DMS 273 (cell line): ENCODE results near the gene KANK2.
"Not testable (repeated sequence)": the region's sequence is repeated elsewhere in the genome, so short reads cannot be mapped to it uniquely, and the experiment has no call there.

Experiments
- DNase-seq: peaks from one replicate; lab custom pipeline; 2025; ENCODE audit not compliant: unreplicated experiment; lab: John Stamatoyannopoulos, UW

The KANK2 gene

DNA sequence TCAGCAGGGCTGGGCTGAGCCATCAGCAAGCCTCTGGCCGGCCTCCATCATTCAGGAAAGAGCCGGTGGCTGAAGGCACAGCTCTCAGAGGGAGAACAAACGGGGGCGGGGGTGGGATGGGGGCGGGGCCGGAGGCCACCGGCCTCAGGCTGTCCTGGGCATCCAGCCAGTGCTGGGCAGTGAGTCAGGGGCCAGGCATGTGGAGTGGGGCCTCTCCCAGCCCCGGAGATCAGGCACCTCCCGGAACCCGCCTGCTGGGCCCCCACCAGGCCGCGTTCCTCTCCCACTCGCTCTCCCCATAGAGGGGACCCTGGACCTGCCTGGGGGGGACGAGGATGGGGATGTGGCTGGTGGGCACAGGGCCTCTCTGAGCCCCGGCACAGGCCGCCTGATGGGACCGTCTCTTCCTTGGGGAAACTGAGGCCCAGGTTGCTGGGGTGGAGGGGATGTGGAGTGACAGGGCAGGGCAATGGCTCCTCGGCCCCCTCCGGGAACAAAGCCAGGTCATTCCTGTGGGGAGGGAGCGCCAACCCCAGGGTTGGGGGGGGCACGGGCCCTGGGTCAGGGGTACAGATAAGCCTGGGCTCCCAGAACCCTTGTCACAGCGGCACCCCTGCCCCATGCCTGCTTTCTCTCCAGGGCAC, 54.7 kb downstream of the KANK2 start:
- peak; percentile 80 for DNase-seq

DNA sequence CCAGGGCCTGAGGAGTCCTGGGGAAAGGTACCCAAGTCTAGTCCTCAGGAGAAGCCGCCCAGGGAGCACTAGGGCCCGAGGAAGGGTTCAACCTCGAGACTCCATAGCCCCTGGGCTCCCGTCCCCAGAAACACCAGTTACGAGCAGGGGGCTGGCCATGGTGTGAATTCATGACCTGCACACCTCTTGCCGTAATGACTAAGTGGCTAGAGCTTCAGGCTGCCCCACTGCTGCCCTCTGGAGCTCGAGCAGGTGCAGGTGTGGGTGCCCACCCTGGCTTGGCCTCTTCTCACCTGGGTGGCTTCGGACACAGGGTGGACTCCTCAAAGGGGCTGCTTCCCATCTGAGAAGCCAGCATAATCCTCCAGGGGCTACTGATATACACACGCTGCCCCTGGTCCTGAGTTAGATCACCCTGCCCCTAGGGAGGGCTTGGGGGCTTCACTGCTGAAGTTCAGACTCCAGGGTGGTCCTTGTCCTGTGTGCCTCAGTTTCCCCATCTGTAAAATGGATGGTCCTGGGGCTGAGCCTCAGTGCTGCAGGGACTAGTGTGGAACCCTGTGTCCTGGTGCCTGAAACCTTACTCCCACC, 55.3 kb downstream of the KANK2 start:
- DNase-seq: no peak

DNA sequence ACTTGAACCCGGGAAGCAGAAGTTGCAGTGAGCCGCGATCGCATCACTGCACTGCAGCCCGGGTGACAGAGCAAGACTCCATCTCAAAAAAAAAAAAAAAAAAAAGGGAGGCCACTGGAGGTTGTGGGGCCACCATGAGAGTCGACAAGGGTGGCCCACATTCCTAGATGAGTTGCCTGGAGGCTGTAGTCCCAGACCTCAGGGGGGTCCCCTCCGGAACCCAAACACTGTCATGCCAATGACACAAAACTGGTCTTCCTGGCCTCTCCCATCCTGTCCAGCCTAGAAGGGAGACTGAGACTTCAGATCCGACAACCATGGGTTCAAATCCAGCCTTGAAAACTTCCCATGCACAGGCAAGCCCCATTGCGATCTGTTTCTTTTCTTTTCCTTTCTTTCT, 56.4 kb downstream of the KANK2 start:
- DNase-seq: no peak

DNA sequence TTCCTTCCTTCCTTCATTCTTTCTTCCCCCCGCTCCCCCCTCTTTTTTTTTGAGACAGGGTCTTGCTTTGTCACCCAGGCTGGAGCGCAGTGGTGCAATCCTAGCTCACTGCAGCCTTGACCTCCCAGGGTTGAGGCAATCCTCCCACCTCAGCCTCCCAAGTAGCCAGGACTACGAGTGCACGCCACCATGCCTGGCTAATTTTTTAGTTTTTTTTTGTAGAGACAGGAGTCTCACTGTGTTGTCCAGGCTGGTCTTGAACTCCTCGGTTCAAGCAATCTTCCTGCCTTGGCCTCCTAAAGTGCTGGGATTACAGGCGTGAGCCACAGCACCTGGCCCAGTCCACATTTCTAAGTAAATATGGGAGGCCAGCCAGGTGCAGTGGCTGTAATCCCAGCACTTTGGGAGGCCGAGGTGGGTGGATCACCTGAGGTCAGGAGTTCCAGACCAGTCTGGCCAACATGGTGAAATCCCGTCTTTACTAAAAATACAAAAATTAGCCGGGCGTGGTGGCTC, 57.3 kb downstream of the KANK2 start:
- not testable (repeated sequence) for DNase-seq

DNA sequence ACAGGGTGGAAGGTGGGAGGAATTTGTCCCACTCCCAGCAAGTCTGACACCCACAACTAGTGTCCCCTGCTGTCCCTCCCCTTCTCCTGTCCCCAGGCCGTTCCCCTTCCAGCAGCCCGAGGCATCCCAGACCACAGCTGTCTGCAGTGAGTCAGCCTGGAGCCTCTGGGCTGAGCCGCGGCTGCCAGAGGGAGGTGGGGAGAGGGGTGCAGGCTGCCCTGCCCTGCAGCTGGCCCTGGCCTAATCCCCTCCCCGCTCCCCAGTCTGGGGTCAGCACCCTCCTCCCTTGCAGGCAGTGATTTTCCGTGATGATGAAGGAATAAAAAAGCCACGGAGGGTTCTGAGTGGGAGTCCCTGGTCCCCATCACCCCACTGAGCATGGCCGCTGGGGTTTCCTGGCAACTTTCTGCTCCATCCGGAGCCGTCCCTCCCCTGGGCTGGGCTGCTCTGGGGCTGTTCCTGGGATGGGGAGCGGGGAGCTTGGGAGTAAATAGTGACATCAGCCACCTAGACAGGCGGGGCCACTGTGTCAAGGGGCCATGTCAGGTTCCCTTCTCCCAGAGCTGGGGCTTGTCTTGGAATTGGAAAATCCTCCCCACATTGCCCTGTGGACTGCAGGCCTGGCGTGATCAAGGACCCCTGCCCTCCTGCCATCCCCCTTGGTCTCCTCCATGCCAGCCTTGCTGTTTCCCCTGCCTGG, 58.6 kb downstream of the KANK2 start:
- peak; percentile 80 for DNase-seq

DNA sequence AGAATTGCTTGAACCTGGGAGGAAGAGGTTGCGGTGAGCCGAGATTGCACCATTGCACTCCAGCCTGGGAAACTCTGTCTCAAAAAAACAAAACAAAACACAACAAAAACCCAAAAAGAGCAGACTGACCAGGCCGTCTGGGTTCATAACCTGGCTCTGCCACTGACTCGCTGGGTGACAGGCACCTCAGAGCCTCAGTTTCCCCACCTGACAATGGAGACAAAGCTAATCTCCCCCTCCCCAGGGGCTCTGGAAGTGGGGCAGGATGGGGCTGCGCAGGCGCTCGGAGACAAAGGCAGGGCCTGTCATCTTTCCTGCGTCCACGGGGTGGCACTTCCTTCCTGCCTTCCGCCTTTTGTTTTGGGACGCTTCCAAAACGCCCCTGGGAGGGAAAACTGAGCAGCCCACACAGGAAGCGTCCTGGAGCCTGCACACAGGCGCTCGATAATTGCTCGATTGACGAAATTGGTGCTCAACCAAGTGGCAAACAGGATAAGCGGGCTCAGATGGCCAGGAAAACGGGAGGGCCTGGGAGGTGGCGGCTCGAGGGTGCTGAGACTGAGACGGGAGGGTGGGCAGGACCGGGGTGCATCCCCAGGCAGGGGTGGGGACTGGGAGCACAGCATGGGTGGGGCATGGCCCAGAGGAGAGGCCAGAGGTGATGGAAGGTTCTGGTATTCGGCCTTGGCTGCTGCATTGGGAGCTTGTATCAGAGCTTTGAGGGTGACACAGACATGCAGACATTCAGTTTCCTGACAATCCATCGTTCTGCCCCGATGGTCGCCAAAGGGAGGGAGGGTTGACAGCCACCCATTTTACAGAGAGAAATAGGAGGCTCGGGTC, 59.6 kb downstream of the KANK2 start:
- DNase-seq: peak; percentile 95

DNA sequence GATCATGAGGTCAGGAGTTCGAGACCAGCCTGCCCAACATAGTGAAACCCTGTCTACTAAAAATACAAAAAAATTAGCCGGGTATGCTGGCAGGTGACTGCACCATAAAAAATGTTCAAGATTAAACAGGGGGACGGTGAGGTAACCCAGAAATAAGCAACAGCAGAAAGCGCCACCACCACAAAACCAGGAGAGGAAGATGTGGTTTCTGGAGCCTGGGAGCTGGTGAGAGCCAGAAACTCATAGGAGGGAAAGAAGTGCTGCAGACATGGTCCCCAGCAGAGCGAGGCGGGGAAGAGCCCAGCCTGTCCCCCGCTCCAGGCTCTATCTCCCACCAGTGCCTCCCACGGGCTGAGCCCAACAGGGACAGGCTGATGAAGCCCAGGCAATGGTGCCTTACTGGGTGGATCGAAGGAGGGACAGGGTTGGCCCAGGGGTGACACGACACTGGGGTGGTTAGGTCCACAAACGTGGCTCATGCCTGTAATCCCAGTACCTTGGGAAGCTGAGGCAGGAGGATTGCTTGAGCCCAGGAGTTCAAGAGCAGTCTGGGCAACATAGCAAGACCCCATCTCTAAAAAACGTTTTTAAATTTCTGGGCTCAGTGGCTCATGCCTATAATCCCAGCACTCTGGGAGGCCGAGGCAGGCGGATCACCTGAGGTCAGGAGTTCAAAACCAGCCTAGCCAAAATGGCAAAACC, 60.8 kb downstream of the KANK2 start:
- DNase-seq: no peak

DNA sequence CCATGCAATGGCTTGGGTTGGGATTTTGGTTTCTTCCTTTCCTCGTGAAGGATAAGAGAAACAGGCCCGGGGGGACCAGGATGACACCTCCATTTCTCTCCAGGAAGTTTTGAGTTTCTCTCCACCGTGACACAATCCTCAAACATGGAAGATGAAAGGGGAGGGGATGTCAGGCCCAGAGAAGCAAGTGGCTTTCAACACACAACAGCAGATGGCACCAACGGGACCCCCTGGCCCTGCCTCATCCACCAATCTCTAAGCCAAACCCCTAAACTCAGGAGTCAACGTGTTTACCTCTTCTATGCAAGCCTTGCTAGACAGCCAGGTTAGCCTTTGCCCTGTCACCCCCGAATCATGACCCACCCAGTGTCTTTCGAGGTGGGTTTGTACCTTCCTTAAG, 65.9 kb downstream of the KANK2 start:
- no peak for DNase-seq

DNA sequence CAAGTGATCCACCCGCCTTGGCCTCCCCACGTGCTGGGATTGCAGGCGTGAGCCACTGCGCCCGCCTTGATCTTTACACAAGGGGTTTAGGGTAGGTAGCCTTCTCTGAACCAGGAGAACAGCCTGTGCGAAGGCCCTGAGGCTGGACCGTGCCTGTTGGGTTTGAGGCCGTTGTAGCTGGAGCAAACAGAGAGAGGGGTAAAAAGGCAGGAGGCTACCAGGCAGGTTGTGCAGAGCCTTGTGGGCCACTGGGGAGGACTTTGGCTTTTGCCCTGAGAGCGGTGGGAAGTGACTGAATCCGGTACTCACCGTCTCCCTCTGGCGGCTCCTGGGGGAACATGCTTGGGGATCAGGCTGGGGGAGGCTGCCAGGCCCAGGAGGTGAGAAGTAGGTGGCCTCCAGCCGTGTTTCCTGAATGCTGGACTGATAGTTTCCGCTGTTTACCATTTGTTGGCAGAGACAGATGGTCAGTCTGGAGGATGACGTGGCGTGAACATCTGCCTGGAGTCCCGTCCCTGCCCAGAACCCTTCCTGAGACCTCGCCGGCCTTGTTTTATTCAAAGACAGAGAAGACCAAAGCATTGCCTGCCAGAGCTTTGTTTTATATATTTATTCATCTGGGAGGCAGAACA, 66.4 kb downstream of the KANK2 start:
- DNase-seq: peak; percentile 91

DNA sequence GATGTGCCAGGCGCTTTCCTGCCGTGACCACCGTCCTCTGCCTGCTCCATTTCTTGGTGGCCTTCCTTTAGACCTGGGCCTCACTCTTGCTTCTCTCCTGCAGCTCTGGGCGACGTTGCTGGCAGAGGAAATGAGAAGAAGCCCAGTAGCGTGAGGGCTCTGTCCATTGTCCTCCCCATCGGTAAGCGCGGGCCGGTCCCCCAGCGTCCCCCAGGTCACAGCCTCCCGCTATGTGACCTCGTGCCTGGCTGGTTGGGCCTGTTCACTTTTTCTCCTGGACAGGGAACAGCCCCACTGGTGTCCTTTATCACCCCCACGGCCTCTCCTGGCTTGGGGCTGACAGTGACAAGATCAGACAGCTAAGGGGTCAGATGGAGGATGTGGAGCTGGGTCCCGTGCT, 69.4 kb downstream of the KANK2 start:
- DNase-seq: no peak

DNA sequence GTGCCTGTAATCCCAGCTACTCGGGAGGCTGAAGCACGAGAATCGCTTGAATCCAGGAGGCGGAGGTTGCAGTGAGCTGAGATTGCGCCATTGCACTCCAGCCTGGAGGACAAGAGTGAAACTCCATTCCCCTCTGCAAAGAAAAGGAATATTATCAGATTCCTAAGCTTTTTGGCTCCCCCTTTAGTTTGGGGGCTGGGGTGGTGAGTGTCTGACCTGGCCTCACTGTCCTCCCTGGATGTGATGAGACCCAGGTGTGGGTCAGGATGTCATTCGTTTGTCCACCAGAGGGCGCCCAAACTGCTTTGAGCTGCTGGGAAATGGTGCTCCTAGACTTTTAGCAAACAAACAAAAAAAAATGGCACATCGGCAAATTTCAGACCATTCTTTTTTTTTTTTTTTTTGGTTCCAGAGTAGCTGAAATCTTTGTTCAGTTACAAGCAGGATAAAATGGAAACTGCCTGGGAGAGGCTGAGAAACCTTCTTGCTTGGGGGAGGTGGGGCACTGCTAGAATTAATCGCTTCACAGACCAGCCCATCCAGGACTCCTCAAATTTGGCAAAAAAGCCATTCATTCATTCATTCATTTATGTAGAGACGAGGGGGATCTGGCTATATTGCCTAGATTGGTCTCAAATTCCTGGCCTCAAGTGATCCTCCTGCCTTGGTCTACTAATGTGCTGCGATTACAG, 71.2 kb downstream of the KANK2 start:
- peak; percentile 85 for DNase-seq

DNA sequence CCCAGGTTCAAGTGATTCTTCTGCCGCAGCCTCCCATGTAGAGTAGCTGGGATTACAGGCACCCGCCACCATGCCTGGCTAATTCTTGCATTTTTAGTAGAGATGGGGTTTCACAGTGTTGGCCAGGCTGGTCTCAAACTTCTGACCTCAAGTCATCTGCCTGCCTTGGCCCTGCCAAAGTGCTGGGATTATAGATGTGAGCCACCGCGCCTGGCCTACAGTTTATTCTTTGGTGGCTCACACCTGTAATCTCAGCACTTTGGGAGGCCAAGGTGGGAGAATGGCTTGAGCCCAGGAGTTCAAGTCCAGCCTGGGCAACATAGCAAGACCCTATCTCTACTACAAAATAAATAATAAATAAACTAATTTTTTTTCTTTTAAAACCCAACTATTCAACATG, 73.2 kb downstream of the KANK2 start:
- not testable (repeated sequence) for DNase-seq

DNA sequence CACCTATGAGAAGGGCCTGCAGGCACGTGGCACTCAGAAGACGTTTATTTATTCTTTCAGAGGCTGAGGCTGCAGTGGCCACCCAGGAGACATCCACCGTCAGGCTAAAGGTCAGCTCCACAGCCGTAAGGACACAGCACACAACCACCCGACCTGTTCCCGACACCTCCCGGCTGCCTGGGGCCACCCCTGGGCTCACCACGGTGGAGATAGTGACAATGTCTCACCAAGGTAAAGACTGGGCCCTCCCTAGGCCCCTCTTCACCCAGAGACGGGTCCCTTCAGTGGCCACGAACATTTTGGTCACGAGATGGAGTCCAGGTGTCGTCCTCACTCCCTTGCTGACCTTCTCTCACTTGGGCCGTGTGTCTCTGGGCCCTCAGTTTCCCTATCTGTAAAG, 74.2 kb downstream of the KANK2 start:
- no peak for DNase-seq

DNA sequence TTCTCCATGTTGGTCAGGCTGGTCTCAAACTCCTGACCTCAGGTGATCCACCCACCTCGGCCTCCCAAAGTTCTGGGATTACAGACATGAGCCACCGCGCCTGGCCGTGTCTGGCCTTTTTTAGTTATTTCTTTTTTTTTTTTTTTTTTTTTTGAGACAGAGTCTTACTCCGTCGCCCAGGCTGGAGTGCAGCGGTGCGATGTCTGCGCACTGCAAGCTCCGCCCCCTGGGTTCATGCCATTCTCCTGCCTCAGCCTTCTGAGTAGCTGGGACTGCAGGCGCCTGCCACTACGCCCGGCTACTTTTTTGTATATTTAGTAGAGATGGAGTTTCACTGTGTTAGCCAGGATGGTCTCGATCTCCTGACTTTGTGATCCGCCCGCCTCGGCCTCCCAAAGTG, 75.4 kb downstream of the KANK2 start:
- not testable (repeated sequence) for DNase-seq

DNA sequence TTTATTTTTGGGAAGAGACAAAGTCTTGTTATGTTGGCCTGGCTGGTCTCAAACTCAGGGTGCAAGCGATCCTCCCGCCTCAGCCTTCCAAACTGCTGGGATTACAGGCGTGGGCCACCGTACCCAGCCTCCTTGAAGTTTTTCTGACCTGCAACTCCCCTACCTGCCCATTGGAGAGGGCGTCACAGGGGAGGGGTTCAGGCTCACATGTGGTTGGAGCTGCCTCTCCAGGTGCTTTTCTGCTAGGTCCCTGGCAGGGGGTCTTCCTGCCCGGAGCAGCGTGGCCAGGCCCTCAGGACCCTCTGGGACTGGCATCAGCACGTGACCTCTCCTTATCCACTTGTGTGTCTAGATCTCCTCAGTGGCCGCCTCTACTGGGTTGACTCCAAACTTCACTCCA, 80.8 kb downstream of the KANK2 start:
- no peak for DNase-seq

DNA sequence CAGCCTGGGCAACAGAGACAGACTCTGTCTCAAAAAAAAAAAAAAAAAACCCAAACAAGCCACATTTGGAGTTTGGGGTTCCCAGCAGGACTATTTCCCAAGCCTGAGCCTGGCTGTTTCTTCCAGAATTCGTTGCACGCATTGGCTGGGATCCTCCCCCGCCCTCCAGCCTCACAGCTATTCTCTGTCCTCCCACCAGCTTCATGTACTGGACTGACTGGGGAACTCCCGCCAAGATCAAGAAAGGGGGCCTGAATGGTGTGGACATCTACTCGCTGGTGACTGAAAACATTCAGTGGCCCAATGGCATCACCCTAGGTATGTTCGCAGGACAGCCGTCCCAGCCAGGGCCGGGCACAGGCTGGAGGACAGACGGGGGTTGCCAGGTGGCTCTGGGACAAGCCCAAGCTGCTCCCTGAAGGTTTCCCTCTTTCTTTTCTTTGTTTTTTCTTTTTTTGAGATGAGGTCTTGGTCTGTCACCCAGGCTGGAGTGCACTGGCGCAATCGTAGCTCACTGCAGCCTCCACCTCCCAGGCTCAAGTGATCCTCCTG, 81.4 kb downstream of the KANK2 start:
- DNase-seq: no peak

DNA sequence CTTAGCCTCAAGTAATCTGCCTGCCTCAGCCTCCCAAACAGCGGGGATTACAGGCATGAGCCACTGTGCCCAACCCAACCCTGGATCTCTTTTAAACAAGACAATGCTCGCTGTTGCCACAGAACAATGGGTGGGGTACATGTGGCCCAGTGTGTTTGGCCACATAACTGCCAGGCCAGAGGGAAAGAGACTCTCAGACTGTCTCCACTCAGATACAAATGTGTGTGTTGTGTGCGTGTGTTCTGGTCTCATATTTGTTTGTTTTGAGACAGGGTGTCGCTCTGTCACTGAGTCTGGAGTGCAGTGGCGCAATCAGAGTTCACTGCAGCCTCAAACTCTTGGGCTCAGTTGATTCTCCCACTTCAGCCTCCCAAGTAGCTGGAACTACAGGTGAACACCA, 82.3 kb downstream of the KANK2 start:
- no peak for DNase-seq
